HEK293 (cell line): ENCODE data around the gene RPS17.
A peak's percentile ranks its signal among the peaks of the same experiment; 100 is the strongest.

Source experiments
- CTCF ChIA-PET: fragments of 350-600 bp; formaldehyde crosslinking; extraction: SDS; loops from one replicate; lab custom pipeline; 2021; ENCODE audit warnings: antibody characterized with exemption; lab: Yijun Ruan, JAX
- POLR2A ChIA-PET: fragments of 300-600 bp; formaldehyde crosslinking; extraction: SDS; loops from one replicate; lab custom pipeline; 2020; ENCODE audit warnings: antibody characterized with exemption, inconsistent platforms; lab: Yijun Ruan, JAX
- H3K27ac ChIP-seq: fragments of 200-500 bp; sonication (Bioruptor generic); 2 replicates; pipeline ENCODE4 v1.5.1; 2014; ENCODE audit warnings: low read depth, low read length, control low read depth, inconsistent platforms; ENCODE audit errors: extremely low read depth
- H3K36me3 ChIP-seq, 2 experiments: fragments of 200-500 bp in 1 of 2; sonication (Bioruptor generic) in 1 of 2; 1 replicate in 1 of 2; 2 replicates in 1 of 2; pipeline ENCODE4 v1.5.1; 2014 to 2017; ENCODE audit warnings: inconsistent platforms in 2 of 2, low read length in 2 of 2; ENCODE audit not compliant: control insufficient read depth in 2 of 2, insufficient read depth in 1 of 2
- H3K4me1 ChIP-seq: fragments of 200-500 bp; sonication (Bioruptor generic); 2 replicates; pipeline ENCODE4 v1.5.1; 2014; ENCODE audit warnings: mild to moderate bottlenecking, low read length, inconsistent platforms; ENCODE audit not compliant: control insufficient read depth, insufficient read depth
- H3K4me3 ChIP-seq: 2 replicates; pipeline ENCODE4 v1.5.1; 2011; ENCODE audit warnings: low read depth, mild to moderate bottlenecking, control low read depth, low read length, moderate library complexity
- H3K9me3 ChIP-seq: fragments of 200-500 bp; sonication (Bioruptor generic); 2 replicates; pipeline ENCODE4 v1.5.1; 2014; ENCODE audit warnings: low read depth, low read length, inconsistent platforms; ENCODE audit not compliant: control insufficient read depth, insufficient read depth
- GLI4 ChIP-seq: fragments of 450-650 bp; formaldehyde crosslinking; IDR thresholded peaks from 2 replicates; pipeline ENCODE4 v1.5.1; 2016; ENCODE audit warnings: missing biosample characterization, missing genetic modification characterization
- GLIS1 ChIP-seq: fragments of 450-650 bp; formaldehyde crosslinking; IDR thresholded peaks from 2 replicates; pipeline ENCODE4 v1.5.1; 2016; ENCODE audit warnings: missing biosample characterization, missing genetic modification characterization
- HOXA7 ChIP-seq: sonication (generic); formaldehyde crosslinking; IDR thresholded peaks from 2 replicates; pipeline ENCODE4 v1.8.1; 2022; ENCODE audit warnings: missing genetic modification reagents, borderline replicate concordance
- HOXD13 ChIP-seq: sonication (generic); formaldehyde crosslinking; IDR thresholded peaks from 2 replicates; pipeline ENCODE4 v1.8.0; 2022; ENCODE audit warnings: missing genetic modification reagents, borderline replicate concordance
- KLF10 ChIP-seq: fragments of 450-650 bp; IDR thresholded peaks from 2 replicates; pipeline ENCODE4 v1.5.1; 2018; ENCODE audit warnings: missing biosample characterization, mild to moderate bottlenecking, missing genetic modification characterization
- MYNN ChIP-seq: fragments of 450-650 bp; formaldehyde crosslinking; IDR thresholded peaks from 2 replicates; pipeline ENCODE4 v1.5.1; 2016; ENCODE audit warnings: missing biosample characterization, missing genetic modification characterization, borderline replicate concordance
- RBAK ChIP-seq: fragments of 450-650 bp; formaldehyde crosslinking; IDR thresholded peaks from 2 replicates; pipeline ENCODE4 v1.5.1; 2016; ENCODE audit warnings: missing biosample characterization, missing genetic modification characterization
- SCRT1 ChIP-seq: fragments of 450-650 bp; formaldehyde crosslinking; IDR thresholded peaks from 2 replicates; pipeline ENCODE4 v1.5.1; 2016; ENCODE audit warnings: missing biosample characterization, missing genetic modification characterization, borderline replicate concordance
- SP3 ChIP-seq: fragments of 450-650 bp; formaldehyde crosslinking; IDR thresholded peaks from 2 replicates; pipeline ENCODE4 v1.5.1; 2016; ENCODE audit warnings: missing biosample characterization, missing genetic modification characterization
- TRIM28 ChIP-seq: IDR thresholded peaks from 2 replicates; pipeline ENCODE4 v1.6.1; 2011; ENCODE audit warnings: low read length, control low read depth, borderline replicate concordance
- ZBTB20 ChIP-seq: fragments of 450-650 bp; formaldehyde crosslinking; IDR thresholded peaks from 2 replicates; pipeline ENCODE4 v1.5.1; 2016; ENCODE audit warnings: missing biosample characterization, missing genetic modification characterization
- ZBTB48 ChIP-seq: fragments of 450-650 bp; formaldehyde crosslinking; IDR thresholded peaks from 2 replicates; pipeline ENCODE4 v1.5.1; 2016; ENCODE audit warnings: missing biosample characterization, missing genetic modification characterization
- ZIC2 ChIP-seq: fragments of 450-650 bp; formaldehyde crosslinking; IDR thresholded peaks from 2 replicates; pipeline ENCODE4 v1.5.1; 2016; ENCODE audit warnings: missing biosample characterization, missing genetic modification characterization
- ZNF16 ChIP-seq: fragments of 450-650 bp; formaldehyde crosslinking; IDR thresholded peaks from 2 replicates; pipeline ENCODE4 v1.5.1; 2016; ENCODE audit warnings: low read depth, missing biosample characterization, missing genetic modification characterization
- ZNF24 ChIP-seq: fragments of 450-650 bp; formaldehyde crosslinking; IDR thresholded peaks from 2 replicates; pipeline ENCODE4 v1.5.1; 2016; ENCODE audit warnings: missing biosample characterization, missing genetic modification characterization
- ZNF341 ChIP-seq: fragments of 450-650 bp; formaldehyde crosslinking; IDR thresholded peaks from 2 replicates; pipeline ENCODE4; 2016; ENCODE audit warnings: low read depth, missing biosample characterization, missing genetic modification characterization
- ZNF350 ChIP-seq: fragments of 450-650 bp; formaldehyde crosslinking; IDR thresholded peaks from 2 replicates; pipeline ENCODE4 v1.5.0; 2017; ENCODE audit warnings: missing biosample characterization, mild to moderate bottlenecking, missing genetic modification characterization
- ZNF394 ChIP-seq: fragments of 450-650 bp; formaldehyde crosslinking; IDR thresholded peaks from 2 replicates; pipeline ENCODE4 v1.5.1; 2016; ENCODE audit warnings: missing biosample characterization, missing genetic modification characterization, mild to moderate bottlenecking, moderate library complexity, borderline replicate concordance
- ZNF48 ChIP-seq: fragments of 450-650 bp; formaldehyde crosslinking; IDR thresholded peaks from 2 replicates; pipeline ENCODE4 v1.5.1; 2016; ENCODE audit warnings: missing biosample characterization, missing genetic modification characterization
- ZNF544 ChIP-seq: fragments of 450-650 bp; formaldehyde crosslinking; IDR thresholded peaks from 2 replicates; pipeline ENCODE4 v1.5.0; 2017; ENCODE audit warnings: missing biosample characterization, missing genetic modification characterization
- ZNF561 ChIP-seq: fragments of 450-650 bp; IDR thresholded peaks from 2 replicates; pipeline ENCODE4 v1.5.1; 2018; ENCODE audit warnings: missing biosample characterization, missing genetic modification characterization, borderline replicate concordance
- ZNF596 ChIP-seq: fragments of 450-650 bp; IDR thresholded peaks from 2 replicates; pipeline ENCODE4 v1.5.0; 2018; ENCODE audit warnings: missing biosample characterization, mild to moderate bottlenecking, missing genetic modification characterization, moderate library complexity
- TF ChIP-seq, protein P1 (sequence below): fragments of 450-650 bp; formaldehyde crosslinking; IDR thresholded peaks from 2 replicates; pipeline ENCODE4 v1.5.1; 2016; ENCODE audit warnings: missing biosample characterization, missing genetic modification characterization
- TF ChIP-seq, protein P2 (sequence below): fragments of 450-650 bp; formaldehyde crosslinking; IDR thresholded peaks from 2 replicates; pipeline ENCODE4 v1.5.1; 2016; ENCODE audit warnings: missing biosample characterization, missing genetic modification characterization
- TF ChIP-seq, protein P3 (sequence below): fragments of 450-650 bp; IDR thresholded peaks from 2 replicates; pipeline ENCODE4 v1.5.1; 2018; ENCODE audit warnings: missing biosample characterization, mild to moderate bottlenecking, missing genetic modification characterization
- TF ChIP-seq, protein P4 (sequence below): fragments of 450-650 bp; formaldehyde crosslinking; IDR thresholded peaks from 2 replicates; pipeline ENCODE4 v1.5.1; 2016; ENCODE audit warnings: missing biosample characterization, missing genetic modification characterization
- TF ChIP-seq, protein P5 (sequence below): fragments of 450-650 bp; formaldehyde crosslinking; IDR thresholded peaks from 2 replicates; pipeline ENCODE4 v1.5.1; 2016; ENCODE audit warnings: missing biosample characterization, missing genetic modification characterization

RPS17 gene

DNA sequence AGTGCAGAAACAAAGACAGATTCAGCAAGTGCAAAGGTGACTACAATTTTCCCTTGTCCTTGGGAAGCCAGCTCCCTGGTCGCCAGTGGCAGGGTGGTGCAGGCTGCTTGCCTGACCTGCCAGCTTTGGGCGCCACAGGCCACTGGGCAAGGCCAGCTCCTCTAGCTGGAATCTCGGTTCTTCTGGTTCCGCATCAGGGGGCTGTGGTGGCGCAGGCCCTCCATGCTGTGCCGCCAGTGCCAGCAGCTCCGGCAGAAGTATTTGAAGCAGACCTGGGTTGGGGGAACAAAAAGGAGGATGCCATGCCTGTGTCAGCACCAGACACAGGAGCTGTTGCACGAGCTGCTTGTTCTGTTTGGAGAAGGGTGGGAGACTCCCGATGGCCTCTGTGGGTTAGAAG lies 4.2 kb upstream of the RPS17 start (continued):
- TF ChIP-seq, protein P1, sequence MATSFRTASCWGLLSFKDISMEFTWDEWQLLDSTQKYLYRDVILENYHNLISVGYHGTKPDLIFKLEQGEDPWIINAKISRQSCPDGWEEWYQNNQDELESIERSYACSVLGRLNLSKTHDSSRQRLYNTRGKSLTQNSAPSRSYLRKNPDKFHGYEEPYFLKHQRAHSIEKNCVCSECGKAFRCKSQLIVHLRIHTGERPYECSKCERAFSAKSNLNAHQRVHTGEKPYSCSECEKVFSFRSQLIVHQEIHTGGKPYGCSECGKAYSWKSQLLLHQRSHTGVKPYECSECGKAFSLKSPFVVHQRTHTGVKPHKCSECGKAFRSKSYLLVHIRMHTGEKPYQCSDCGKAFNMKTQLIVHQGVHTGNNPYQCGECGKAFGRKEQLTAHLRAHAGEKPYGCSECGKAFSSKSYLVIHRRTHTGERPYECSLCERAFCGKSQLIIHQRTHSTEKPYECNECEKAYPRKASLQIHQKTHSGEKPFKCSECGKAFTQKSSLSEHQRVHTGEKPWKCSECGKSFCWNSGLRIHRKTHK (tag by site-specific recombination), result no peak

DNA sequence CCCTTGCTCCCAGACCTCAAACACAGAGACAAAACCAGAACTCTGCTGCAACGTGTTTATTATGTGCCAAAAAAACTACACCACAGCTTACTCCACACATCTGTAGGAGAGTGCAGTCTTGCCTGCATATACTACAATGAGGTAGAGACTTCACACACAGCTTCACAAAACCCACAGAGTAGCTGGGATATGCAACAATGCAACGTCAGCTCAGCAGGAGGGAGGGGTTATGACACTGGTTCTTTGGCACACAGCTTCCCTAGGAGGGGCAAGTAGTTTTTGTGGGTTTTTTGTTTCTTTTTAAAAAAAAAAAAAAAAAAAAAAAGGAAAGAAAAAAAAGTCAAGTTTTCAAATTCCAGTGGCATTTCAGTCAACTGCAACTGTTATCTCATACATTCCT lies 2.9 kb upstream of the RPS17 start:
- POLR2A ChIA-PET, result interaction anchor here (0.7 to 0.9 kb wide), 3 partner anchors 43 to 262 kb away, joined by 3 to 7 read pairs (median 5); no protein-coding TSS in a partner anchor
- TF ChIP-seq GLIS1 (tag by site-specific recombination) (peak; percentile 32), ZIC2 (tag by site-specific recombination) (peak; percentile 30; the same call in 1 of the 2 replicates), ZNF394 (tag by site-specific recombination) (peak; percentile 60; the same call in 1 of the 2 replicates), ZNF341 (tag by site-specific recombination) (peak; percentile 33; the same call in 1 of the 2 replicates), ZNF16 (no peak)
- TF ChIP-seq, protein P2, sequence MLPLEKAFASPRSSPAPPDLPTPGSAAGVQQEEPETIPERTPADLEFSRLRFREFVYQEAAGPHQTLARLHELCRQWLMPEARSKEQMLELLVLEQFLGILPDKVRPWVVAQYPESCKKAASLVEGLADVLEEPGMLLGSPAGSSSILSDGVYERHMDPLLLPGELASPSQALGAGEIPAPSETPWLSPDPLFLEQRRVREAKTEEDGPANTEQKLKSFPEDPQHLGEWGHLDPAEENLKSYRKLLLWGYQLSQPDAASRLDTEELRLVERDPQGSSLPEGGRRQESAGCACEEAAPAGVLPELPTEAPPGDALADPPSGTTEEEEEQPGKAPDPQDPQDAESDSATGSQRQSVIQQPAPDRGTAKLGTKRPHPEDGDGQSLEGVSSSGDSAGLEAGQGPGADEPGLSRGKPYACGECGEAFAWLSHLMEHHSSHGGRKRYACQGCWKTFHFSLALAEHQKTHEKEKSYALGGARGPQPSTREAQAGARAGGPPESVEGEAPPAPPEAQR, result no peak
- TF ChIP-seq, protein P3, sequence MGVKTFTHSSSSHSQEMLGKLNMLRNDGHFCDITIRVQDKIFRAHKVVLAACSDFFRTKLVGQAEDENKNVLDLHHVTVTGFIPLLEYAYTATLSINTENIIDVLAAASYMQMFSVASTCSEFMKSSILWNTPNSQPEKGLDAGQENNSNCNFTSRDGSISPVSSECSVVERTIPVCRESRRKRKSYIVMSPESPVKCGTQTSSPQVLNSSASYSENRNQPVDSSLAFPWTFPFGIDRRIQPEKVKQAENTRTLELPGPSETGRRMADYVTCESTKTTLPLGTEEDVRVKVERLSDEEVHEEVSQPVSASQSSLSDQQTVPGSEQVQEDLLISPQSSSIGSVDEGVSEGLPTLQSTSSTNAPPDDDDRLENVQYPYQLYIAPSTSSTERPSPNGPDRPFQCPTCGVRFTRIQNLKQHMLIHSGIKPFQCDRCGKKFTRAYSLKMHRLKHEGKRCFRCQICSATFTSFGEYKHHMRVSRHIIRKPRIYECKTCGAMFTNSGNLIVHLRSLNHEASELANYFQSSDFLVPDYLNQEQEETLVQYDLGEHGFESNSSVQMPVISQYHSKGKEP (tag by site-specific recombination), result peak; percentile 62
- TF ChIP-seq, protein P4, sequence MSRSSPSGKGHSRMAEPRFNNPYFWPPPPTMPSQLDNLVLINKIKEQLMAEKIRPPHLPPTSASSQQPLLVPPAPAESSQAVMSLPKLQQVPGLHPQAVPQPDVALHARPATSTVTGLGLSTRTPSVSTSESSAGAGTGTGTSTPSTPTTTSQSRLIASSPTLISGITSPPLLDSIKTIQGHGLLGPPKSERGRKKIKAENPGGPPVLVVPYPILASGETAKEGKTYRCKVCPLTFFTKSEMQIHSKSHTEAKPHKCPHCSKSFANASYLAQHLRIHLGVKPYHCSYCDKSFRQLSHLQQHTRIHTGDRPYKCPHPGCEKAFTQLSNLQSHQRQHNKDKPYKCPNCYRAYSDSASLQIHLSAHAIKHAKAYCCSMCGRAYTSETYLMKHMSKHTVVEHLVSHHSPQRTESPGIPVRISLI (tag by site-specific recombination), result peak; percentile 88
- CTCF ChIA-PET, result interaction anchor here (0.5 to 1.6 kb wide), 7 partner anchors 14 to 895 kb away, joined by 3 to 5 read pairs (median 3); no protein-coding TSS in a partner anchor
- peaks cover 6% of the 10 kb centered on the region for H3K4me1 ChIP-seq
- H3K36me3 ChIP-seq, result peaks cover 12 to 17% of the 10 kb centered on the region in 2 experiments
- H3K4me3 ChIP-seq, result no peak overlapping the region
- no peaks in the 10 kb centered on the region for H3K9me3 ChIP-seq
- H3K27ac ChIP-seq, result no peak overlapping the region

DNA sequence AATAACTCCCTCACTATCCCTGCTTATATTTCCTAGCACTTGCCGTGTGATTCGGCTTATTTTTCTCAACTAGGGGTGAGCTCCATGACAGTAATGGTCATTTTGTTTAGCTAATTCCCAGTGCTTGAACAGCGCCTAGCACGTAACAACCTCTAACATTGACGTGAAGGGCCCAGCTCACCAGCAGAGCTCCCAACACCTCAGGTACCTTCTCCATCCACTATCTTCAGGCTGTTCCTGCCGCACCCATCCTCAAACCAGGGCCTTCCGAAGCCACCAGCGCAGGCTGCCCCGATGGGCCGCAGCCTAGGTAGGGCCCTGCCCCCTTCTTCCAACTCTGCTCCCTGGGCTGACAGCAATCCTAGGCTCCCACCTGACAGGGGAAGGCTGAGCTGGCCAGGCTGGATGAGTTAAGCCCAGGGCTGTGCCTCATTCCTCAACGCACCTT lies 751 bp upstream of the RPS17 start:
- Histone ChIP-seq H3K4me1 (peaks cover 6% of the 10 kb centered on the region), H3K27ac (peak overlapping the region; percentile 60), H3K36me3 (peaks cover 24 to 38% of the 10 kb centered on the region in 2 experiments), H3K4me3 (peak overlapping the region; percentile 78), H3K9me3 (no peaks in the 10 kb centered on the region)
- ChIA-PET CTCF (interaction anchor here (0.7 to 3.9 kb wide), 9 partner anchors 8 to 459 kb away, joined by 3 to 42 read pairs (median 4); no protein-coding TSS in a partner anchor), POLR2A (interaction anchor here (0.6 to 2.8 kb wide), 21 partner anchors 10 to 484 kb away, joined by 3 to 36 read pairs (median 5); partner anchors contain the start of genes CPEB1 and RAMAC)
- TF ChIP-seq ZNF350 (tag by site-specific recombination) (no peak), GLI4 (tag by site-specific recombination) (no peak), ZNF561 (tag by site-specific recombination) (no peak), SCRT1 (tag by site-specific recombination) (no peak), TRIM28 (0 out of 2 replicates have a peak, but pooled peaks have one; percentile 7), ZNF544 (tag by site-specific recombination) (no peak), ZNF24 (no peak), SP3 (tag by site-specific recombination) (no peak), KLF10 (tag by site-specific recombination) (no peak), RBAK (tag by site-specific recombination) (no peak), ZBTB48 (tag by site-specific recombination) (0 out of 2 replicates have a peak, but pooled peaks have one; percentile 8), ZNF596 (tag by site-specific recombination) (no peak), HOXD13 (no peak), MYNN (tag by site-specific recombination) (no peak), ZNF48 (tag by site-specific recombination) (no peak), ZBTB20 (peak; percentile 52), HOXA7 (CRISPR knock-in tag) (no peak)
- TF ChIP-seq, protein P5, sequence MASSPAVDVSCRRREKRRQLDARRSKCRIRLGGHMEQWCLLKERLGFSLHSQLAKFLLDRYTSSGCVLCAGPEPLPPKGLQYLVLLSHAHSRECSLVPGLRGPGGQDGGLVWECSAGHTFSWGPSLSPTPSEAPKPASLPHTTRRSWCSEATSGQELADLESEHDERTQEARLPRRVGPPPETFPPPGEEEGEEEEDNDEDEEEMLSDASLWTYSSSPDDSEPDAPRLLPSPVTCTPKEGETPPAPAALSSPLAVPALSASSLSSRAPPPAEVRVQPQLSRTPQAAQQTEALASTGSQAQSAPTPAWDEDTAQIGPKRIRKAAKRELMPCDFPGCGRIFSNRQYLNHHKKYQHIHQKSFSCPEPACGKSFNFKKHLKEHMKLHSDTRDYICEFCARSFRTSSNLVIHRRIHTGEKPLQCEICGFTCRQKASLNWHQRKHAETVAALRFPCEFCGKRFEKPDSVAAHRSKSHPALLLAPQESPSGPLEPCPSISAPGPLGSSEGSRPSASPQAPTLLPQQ (tag by site-specific recombination), result no peak
